AG04450 (cell line): ENCODE data around the gene LRRTM4. TPM values are rescaled to one million over a fixed set of nuclear protein-coding genes. Genes with fewer than 3 reads are reported as not detected.

Experiments used
- CTCF ChIA-PET: fragments of 300-600, 350-600 bp; formaldehyde crosslinking; extraction: SDS; loops from one replicate; lab custom pipeline; 2022; ENCODE audit warnings: antibody characterized with exemption, inconsistent platforms; lab: Charles Lee
- POLR2A ChIA-PET: fragments of 350-600 bp; formaldehyde crosslinking; extraction: SDS; loops from one replicate; lab custom pipeline; 2021; ENCODE audit warnings: antibody characterized with exemption, inconsistent platforms; lab: Yijun Ruan, JAX
- DNase-seq: peaks from one replicate; pipeline ENCODE4 v3.0.0-alpha.2; 2011; ENCODE audit warnings: low read depth, low spot score
- H3K27ac ChIP-seq: one replicate; pipeline ENCODE4 v1.5.1; 2012; ENCODE audit warnings: low read depth, low read length, control low read depth
- H3K27me3 ChIP-seq: one replicate; pipeline ENCODE4 v1.6.0; 2012; ENCODE audit warnings: low read length; ENCODE audit not compliant: control insufficient read depth, insufficient read depth
- H3K4me3 ChIP-seq: 2 replicates; pipeline ENCODE4 v1.5.1; 2011; ENCODE audit warnings: mild to moderate bottlenecking, low read depth, low read length, control low read depth
- H3K9me3 ChIP-seq: 2 replicates; pipeline ENCODE4 v1.5.1; 2012; ENCODE audit warnings: low read length; ENCODE audit not compliant: control insufficient read depth, insufficient read depth
- CTCF ChIP-seq: IDR thresholded peaks from 2 replicates; pipeline ENCODE4 v1.5.1; 2011; ENCODE audit warnings: low read depth, low read length, control low read depth, inconsistent platforms
- polyA plus RNA-seq: library from polyadenylated mRNA; depleted of rRNA; stranded (reverse); fragments of >200 nt; gene quantifications from 2 replicates; pipeline ENCODE4 v1.2.3, GENCODE V29; 2011

Gene LRRTM4
- polyA plus RNA-seq, 1 experiment = not detected

GRCh38 chr2:77519888-77520506, 2.2 kb downstream of the LRRTM4 start:
- H3K27ac ChIP-seq = no peak overlapping the region
- no peaks in the 10 kb centered on the region for H3K27me3 ChIP-seq
- no peak overlapping the region for H3K4me3 ChIP-seq
- ChIA-PET POLR2A (no interaction called here), CTCF (interaction anchor here (0.5 kb wide), 1 partner anchor 20 kb away, joined by 3 read pairs; no protein-coding TSS in a partner anchor)
- DNase-seq = no peak
- TF ChIP-seq CTCF = no peak
- no peaks in the 10 kb centered on the region for H3K9me3 ChIP-seq

GRCh38 chr2:77519164-77519887, 2.9 kb downstream of the LRRTM4 start:
- no peaks in the 10 kb centered on the region for H3K9me3 ChIP-seq
- ChIA-PET CTCF (no interaction called here), POLR2A (no interaction called here)
- no peak for DNase-seq
- no peak overlapping the region for H3K4me3 ChIP-seq
- TF ChIP-seq CTCF = no peak
- no peak overlapping the region for H3K27ac ChIP-seq
- H3K27me3 ChIP-seq = no peaks in the 10 kb centered on the region

- ChIA-PET CTCF (no interaction called here), POLR2A (no interaction called here)
- H3K4me3 ChIP-seq = no peak overlapping the region
- no peaks in the 10 kb centered on the region for H3K27me3 ChIP-seq
- H3K9me3 ChIP-seq = no peaks in the 10 kb centered on the region
- TF ChIP-seq CTCF = no peak
- no peak overlapping the region for H3K27ac ChIP-seq
- DNase-seq = no peak
Measured at GRCh38 chr2:77518311-77518710, 3.9 kb downstream of the LRRTM4 start.

GRCh38 chr2:77513191-77513590, 9.0 kb downstream of the LRRTM4 start:
- no peak for TF ChIP-seq CTCF
- Histone ChIP-seq H3K27me3 (no peaks in the 10 kb centered on the region), H3K4me3 (no peak overlapping the region), H3K27ac (no peak overlapping the region), H3K9me3 (no peaks in the 10 kb centered on the region)
- ChIA-PET POLR2A (no interaction called here), CTCF (no interaction called here)
- no peak for DNase-seq

GRCh38 chr2:77512507-77512906, 9.7 kb downstream of the LRRTM4 start:
- no peak for DNase-seq
- Histone ChIP-seq H3K27me3 (no peaks in the 10 kb centered on the region), H3K9me3 (no peaks in the 10 kb centered on the region), H3K27ac (no peak overlapping the region), H3K4me3 (no peak overlapping the region)
- CTCF ChIA-PET = no interaction called here
- POLR2A ChIA-PET = no interaction called here
- no peak for TF ChIP-seq CTCF
